A549 treated with CORT108297 at 1 μM for 4 hours (cell line): Measurements from ENCODE around the gene OR5H15. TPM values are rescaled to one million over a fixed set of nuclear protein-coding genes. Genes with fewer than 3 reads are reported as not detected.

Source experiments
- total RNA-seq: library from RNA; stranded (reverse); fragments of 200-300 nt; extraction: Qiagen RNA extraction; gene quantifications from 5 replicates; pipeline ENCODE4 v1.2.3, GENCODE V29; 2022

Gene OR5H15
- total RNA-seq, result not detected in 5 replicates

GRCh38 chr3:98166396-98166795 lies at the start of gene OR5H15:
Gene OR5H15 (plus strand): TSS chr3:98166696. CDS start chr3:98168700, 2,004 bp downstream.

GRCh38 chr3:98130421-98130820 lies 36.1 kb upstream of the OR5H15 start, which contains the start of gene OR5H1:
Gene OR5H1 (plus strand): TSS chr3:98130721. CDS start chr3:98132698, 1,977 bp downstream.

GRCh38 chr3:98147179-98147578 lies 19.3 kb upstream of the OR5H15 start, which contains the start of gene OR5H14:
Gene OR5H14 (plus strand): TSS chr3:98147479. CDS start chr3:98149386, 1,907 bp downstream.

Other genes starting within 250 kb of the OR5H15 start
- gene RIOX2, start 194.3 kb upstream of the OR5H15 start, total RNA-seq, result 27.7 to 34.9 TPM (median 30.1 TPM) in 5 replicates
- not detected in 5 replicates for gene GABRR3, start 131.4 kb upstream of the OR5H15 start, total RNA-seq
- gene OR5AC2, start 79.5 kb upstream of the OR5H15 start, total RNA-seq, result not detected in 5 replicates
- gene OR5H1, start 36.0 kb upstream of the OR5H15 start, total RNA-seq, result not detected in 5 replicates
- gene OR5H14, start 19.2 kb upstream of the OR5H15 start, total RNA-seq, result not detected in 5 replicates
- not detected in 5 replicates for gene OR5H6, start 97.5 kb downstream of the OR5H15 start, total RNA-seq
- gene OR5H2, start 115.8 kb downstream of the OR5H15 start, total RNA-seq, result not detected in 5 replicates
- gene OR5K4, start 187.2 kb downstream of the OR5H15 start, total RNA-seq, result not detected in 5 replicates
- gene OR5K3, start 224.0 kb downstream of the OR5H15 start, total RNA-seq, result not detected in 5 replicates